NCI-H2107 (cell line): Measurements from ENCODE around the gene CHD9.

Experiments
- DNase-seq: peaks from one replicate; lab custom pipeline; 2025; lab: John Stamatoyannopoulos, UW

The CHD9 gene

GRCh38 chr16:53369921-53370320 lies 315.1 kb downstream of the CHD9 start:
- DNase-seq: no peak

- DNase-seq: no peak
These were observed 316.0 kb downstream of the CHD9 start for GRCh38 chr16:53370827-53371226.

GRCh38 chr16:53372992-53373871 lies 318.4 kb downstream of the CHD9 start:
- DNase-seq: no peak

GRCh38 chr16:53374800-53375199 lies 320.0 kb downstream of the CHD9 start:
- DNase-seq: no peak

- DNase-seq: no peak
These were observed 323.3 kb downstream of the CHD9 start for GRCh38 chr16:53378138-53378537.
